Activated naive CD8-positive, alpha-beta T cell treated with anti-CD3 and anti-CD28 coated beads, Interleukin-2, amount 50 U/mL, for 16 hours (primary cell): ENCODE data around the gene ZCWPW1.

Experiments
- DNase-seq: peaks from one replicate; pipeline ENCODE4 v3.0.0-alpha.2; 2020; ENCODE audit warnings: low read depth, low spot score

Gene ZCWPW1, protein sequence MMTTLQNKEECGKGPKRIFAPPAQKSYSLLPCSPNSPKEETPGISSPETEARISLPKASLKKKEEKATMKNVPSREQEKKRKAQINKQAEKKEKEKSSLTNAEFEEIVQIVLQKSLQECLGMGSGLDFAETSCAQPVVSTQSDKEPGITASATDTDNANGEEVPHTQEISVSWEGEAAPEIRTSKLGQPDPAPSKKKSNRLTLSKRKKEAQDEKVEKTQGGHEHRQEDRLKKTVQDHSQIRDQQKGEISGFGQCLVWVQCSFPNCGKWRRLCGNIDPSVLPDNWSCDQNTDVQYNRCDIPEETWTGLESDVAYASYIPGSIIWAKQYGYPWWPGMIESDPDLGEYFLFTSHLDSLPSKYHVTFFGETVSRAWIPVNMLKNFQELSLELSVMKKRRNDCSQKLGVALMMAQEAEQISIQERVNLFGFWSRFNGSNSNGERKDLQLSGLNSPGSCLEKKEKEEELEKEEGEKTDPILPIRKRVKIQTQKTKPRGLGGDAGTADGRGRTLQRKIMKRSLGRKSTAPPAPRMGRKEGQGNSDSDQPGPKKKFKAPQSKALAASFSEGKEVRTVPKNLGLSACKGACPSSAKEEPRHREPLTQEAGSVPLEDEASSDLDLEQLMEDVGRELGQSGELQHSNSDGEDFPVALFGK

DNA sequence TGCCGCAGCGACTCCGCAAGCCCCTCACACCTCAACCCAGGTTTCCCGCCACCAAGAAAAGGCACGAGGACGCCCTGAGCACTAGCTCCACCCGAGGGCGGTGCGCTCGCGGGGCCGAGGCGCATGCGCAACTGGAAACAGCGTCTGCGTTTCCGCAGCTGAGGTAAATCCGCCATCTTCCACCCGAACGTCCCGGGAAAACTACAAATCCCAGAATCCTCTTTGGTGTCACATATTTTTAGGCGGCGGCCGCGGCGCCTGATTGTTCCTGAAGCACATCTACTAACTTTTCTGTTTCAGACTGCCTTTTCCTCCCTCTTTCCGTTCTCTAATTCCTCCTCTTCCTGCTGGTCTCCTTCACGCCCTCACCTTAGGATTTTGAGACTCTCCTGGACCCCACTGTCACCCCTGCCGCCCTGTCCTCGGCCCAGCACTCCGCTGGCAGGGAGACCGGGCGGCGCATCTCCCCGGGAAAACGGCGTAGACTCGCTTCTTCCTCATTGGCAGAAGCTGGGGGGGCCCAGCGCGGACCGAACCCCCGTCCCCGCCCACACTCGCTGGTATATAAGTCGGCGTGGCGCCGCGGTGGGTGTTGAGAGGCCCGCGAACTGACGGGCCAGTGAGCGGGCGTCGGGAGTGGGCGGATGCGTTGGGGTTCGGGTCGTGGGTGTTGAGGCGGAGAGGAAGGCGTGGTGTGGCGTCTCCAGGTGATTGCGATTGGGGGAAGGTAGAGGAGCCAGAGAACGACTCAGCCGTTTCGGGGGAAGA, at the start of gene ZCWPW1:
ZCWPW1 (minus strand) TSS at position 505 of the 768 bp plus-strand sequence. CDS start 8,054 bp downstream, outside the sequence.
- DNase-seq, result peak; percentile 90

GRCh38 chr7:100477871-100478267, 49.4 kb upstream of the ZCWPW1 start:
- no peak for DNase-seq

DNA sequence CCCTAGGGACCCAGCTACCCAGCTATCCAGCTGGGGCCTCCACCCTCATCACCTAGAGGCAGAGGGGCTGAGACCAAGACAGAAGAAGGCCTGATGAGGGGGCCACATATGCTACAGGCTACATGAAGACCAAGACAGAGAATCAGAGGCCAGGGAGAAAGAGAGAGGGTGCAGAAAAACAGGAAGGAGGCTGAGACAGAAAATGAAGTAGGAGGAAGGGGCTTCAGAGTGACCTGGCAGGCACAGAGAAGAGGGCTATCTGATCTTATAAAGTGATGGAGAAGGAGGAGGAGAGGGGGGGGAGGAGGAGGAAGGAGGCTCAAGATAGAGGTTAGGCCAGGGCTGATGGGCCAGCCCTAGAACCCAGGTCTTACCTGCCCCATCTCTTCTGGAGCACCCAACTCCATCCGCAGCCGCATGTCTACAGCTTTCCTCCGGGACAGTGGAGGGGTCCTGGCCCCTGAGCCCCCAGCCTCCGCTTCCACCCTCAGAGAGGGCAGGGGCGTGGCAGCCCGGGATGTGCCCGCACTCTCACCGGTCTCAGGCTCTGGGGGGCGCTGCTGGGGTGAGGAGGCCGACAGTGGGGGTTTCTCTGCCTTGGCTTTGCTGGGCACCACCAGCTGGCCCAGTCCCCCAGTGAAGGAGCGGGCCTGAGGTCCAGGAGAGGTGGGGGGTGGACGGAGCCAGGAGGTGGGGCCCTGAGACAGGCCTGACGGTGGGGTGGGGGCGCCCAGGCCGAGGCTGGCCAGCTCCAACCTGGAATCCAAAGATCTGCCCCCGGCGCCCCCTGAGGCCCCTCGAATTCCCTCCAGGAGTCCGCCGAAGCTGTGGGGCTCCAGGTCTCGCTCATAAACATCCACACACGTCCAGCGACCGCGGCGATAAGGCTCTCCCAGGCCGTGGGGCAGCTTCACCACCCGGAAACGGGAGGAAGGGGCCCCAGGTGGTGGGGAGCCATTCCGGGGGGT, 48.7 kb upstream of the ZCWPW1 start:
- no peak for DNase-seq

GRCh38 chr7:100476101-100476780, 47.7 kb upstream of the ZCWPW1 start:
- no peak for DNase-seq

- DNase-seq, result no peak
These were observed 47.0 kb upstream of the ZCWPW1 start for GRCh38 chr7:100475549-100475948.

DNA sequence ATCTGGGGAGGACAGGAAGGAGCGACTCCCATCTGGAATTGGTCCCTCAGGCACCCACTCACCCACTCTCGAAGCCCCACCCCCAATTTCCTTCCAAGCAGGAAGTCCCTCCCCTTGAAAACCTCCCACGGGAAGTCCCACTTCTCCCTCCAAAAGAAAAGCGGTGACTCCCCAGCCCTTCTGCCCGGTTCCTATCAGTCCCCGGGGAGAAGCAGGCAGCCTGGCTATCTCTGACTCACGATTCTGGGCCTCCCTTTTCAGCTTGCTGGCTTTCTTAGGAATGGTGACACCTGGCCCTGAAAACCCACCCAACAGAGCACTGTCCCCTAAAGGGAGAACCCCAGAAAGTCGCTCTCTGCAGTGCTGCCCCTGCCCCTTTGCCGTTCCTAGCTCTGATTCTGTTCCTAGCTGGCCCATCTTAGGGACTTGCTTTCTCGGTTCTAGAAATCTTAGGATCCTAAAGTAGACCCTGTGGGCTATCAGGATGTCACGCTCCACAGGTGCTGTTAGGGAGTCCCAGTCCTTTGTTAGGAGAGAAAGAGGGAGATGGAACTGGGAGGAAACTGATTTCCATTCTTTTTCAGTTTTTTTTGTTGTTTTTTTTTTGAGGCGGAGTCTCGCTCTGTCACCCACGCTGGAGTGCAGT, 44.5 kb upstream of the ZCWPW1 start:
- DNase-seq, result no peak

- no peak for DNase-seq
These were observed 43.8 kb upstream of the ZCWPW1 start for GRCh38 chr7:100472121-100472851.

- no peak for DNase-seq
These were observed 42.5 kb upstream of the ZCWPW1 start for GRCh38 chr7:100471021-100471420.

DNA sequence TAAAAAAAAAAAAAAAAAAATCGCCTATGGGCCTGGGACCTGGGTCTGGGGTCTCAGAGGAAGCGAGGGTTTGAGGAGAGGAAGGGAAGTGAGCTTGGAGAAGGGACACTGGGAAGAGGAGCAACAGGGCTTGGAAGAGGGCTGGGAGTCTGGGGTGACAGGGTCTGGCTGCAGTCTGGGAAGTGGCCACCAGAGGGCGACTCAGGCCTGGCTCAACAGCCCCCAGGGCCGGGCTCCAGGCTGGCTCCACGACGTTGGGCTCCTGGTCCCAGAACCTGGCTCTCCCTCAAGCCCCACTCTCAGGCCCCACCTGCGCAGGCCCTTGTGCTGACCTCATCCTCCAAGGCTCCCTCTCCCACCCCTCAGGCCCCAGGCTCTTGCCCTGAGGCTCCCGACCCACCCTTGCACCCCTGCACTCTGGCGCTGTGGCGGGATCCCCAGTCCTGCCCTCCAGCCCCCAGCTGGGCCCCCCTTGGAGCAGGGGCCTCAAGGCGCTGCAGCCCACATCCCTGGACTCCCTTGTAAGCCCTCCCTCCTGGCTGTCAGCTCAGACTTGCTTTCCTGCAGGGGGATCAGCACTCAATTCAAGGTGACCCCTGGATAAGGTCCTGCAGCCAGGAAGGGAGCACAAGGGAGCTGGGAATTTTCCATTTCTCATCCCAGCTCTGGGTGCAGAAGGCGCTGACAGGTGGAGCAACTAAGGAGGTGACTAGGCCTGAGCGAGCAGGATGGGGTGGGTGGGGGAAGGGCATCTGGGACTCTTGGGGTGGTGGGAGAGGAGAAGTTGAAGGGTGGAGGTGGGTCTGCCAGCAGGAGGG, 40.9 kb upstream of the ZCWPW1 start:
- DNase-seq, result peak; percentile 51

DNA sequence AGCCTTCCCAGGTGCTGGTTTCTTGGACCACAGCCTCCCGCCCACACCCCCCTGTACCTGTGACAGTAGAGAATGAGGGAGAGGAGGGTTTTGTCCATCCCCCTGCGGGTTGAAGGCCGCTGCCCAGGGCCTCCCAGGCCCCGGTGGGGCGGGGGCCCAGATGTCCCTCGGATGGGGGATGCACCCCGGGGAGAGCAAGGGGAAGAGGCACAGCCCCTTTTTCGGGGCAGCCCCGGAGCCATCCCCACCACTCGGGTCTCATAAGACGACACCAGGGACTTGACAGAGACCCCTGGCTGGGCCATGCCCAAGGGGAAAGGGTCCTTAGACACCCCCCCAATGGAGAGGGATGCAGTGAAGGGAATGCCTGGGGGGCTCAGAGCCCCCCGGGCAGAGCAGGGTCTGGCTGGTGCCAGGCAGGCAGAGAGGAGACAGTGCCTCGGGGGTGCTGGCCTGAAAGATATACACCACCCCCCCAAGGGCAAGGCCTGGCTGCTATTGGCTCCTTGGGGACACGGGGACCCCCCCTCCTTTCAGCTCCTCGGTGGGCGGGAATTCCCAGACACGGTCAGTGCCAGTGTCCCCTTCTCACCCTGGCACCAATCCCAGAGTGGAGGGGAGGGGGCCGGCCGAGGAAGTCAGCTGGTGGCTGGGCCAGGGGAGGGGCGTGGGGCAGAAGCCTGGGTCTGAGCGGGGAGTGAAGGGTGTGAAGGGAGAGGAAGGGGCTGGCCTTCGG, 39.3 kb upstream of the ZCWPW1 start:
- DNase-seq, result no peak

DNA sequence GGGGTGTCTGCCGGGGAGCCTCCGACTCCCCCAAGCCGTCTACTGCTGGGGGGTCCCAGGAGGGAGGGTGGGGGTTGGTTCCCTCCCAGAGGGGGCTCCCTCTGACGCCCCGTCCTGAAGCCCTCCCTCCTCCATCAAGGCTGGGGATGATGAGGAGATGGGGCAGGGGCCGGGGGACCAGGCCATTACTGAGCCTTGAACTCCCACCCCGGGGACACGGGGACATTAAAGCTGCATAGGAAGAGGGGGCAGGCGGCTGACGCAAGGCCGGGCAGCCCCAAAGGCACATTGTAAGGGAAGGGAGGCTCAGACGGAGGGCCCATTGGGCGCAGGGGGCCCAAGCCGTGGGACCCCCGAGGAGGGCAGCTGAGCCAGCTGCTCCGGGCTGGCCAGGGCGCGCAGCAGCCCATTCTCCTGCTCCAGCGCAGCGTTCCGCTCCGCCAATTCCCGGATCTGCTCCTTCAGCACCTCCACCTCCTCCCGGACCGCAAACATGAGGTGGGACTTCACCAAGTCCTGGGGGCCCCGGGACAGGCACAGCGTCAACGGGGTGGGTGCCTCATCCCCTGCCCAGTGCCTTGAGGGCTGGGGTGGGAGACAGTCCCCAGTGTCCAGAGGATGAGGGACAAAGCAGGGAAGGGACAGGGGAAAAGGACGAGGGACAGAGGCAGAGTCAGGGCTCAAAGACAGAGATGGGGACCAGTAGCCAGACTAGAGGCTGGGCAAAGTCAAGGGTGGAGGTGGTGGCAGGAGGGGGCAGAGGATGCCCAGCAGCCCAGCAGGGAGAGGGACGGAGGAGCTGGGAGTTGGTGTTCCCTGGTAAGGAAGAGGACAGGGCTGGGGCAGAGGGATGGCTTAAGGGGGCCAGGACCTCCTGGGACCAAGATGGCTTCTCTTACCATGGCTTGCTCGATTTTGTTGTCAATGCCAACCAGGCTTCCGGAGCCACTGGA, 38.4 kb upstream of the ZCWPW1 start:
- no peak for DNase-seq

- no peak for DNase-seq
These were observed 37.3 kb upstream of the ZCWPW1 start for GRCh38 chr7:100465702-100466311.

DNA sequence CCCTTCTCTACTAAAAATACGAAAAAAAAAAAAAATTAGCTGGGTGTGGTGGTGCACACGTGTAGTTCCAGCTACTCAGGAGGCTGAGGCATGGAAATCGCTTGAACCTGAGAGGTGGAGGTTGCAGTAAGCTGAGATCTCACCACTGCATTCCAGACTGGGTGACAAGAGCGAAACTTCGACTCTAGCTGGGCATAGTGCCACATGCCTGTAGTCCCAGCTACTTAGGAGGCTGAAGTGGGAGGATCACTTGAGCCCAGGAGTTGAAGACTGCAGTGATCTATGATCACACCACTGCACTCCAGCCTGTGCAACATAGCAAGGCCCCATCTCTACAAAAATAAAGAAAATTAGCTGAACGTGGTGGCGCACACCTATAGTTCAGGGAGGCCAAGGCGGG, 36.8 kb upstream of the ZCWPW1 start:
- no peak for DNase-seq

DNA sequence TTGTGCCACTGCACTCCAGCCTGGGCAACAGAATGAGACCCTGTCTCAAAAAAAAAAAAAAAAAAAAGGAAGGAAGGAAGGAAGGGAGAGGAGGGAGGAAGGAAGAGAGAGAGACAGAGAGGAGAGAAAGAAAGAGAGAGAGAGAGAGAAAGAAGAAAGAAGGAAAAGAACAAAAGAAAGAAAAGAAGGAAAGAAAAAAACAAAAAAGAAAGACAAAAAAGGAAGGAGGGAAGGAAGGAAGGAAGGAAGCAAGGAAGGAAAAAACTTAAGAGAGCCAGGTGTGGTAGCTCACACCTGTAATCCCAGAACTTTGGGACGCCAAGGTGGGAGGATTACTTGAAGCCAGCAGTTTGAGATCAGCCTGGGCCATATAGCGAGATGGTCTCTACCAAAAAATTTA, 36.3 kb upstream of the ZCWPW1 start:
- DNase-seq, result no peak

GRCh38 chr7:100464210-100464660, 35.7 kb upstream of the ZCWPW1 start, which contains the start of gene SPACDR:
Gene SPACDR (minus strand): TSS chr7:100464260. CDS start chr7:100464025, 235 bp downstream.
- DNase-seq, result no peak

GRCh38 chr7:100457033-100457432, 28.5 kb upstream of the ZCWPW1 start:
- DNase-seq, result no peak
